ENCODE measurements around the gene TCIRG1.

Gene TCIRG1

DNA sequence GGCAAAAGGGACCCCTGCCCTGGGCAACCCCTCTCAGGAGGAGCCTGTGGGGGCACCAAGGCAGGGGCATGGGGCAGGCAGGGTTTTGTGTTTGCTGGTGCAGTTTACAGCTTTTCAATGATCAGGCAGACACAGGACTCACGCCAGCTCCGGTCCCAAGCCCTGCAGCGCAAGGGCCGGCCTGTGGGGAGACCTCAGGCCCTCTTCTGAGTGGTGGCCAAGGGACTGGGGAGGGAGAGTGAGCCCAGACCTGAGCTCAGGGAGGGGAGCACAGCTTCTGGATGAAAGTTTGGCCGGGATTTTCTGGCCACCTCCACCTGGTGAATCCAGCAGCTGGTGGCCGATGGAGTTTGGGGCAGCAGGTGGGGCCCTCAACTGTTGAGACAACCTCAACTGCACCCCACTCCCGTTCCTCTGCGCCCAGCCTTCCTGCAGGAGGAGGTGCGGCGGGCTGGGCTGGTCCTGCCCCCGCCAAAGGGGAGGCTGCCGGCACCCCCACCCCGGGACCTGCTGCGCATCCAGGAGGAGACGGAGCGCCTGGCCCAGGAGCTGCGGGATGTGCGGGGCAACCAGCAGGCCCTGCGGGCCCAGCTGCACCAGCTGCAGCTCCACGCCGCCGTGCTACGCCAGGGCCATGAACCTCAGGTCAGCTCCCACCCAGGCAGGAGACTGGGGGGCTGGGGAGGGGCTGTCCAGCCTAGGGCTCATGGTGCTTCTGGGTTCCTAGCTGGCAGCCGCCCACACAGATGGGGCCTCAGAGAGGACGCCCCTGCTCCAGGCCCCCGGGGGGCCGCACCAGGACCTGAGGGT lies 3.6 kb downstream of the TCIRG1 start:
- no peak overlapping the region for H3K27ac ChIP-seq (ENCODE audit: low read depth, low read length, severe bottlenecking)
- no peaks in the 10 kb centered on the region for H3K9me3 ChIP-seq (ENCODE audit: control insufficient read depth, low read length)
- H3K4me1 ChIP-seq (ENCODE audit: control insufficient read depth, insufficient read depth, low read length, poor library complexity, severe bottlenecking): peaks cover 34% of the 10 kb centered on the region
- no peak overlapping the region for H3K4me3 ChIP-seq (ENCODE audit: extremely low read depth, insufficient read depth, low read length, poor library complexity, severe bottlenecking)
- H3K36me3 ChIP-seq (ENCODE audit: control insufficient read depth, insufficient read depth, low read length): peaks cover 36% of the 10 kb centered on the region
- whole genome bisulfite sequencing, 2 experiments (ENCODE audit: insufficient coverage in 2 of 2): 94 to 95% methylated on average over 26 to 27 of the region's 27 CpGs

DNA sequence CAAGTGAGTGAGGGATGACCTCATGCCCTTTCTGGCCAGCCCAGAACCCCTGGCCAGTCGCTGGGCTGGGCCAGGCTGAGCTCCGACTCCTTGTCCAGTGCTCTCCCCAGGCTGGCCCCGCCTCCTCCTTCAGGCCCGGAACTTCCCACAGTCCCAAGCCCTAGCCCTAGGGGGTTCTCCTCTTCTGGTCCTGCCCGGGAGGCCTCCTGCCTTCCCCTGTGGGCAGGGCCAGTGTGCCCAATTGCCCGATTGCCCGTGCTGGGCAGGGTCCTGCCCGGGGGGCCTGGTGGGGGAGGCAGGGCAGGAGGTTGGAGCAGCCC lies 4.2 kb downstream of the TCIRG1 start:
- H3K27ac ChIP-seq (ENCODE audit: low read depth, low read length, severe bottlenecking): no peak overlapping the region
- no peak overlapping the region for H3K4me3 ChIP-seq (ENCODE audit: extremely low read depth, insufficient read depth, low read length, poor library complexity, severe bottlenecking)
- WGBS, 2 experiments (ENCODE audit: insufficient coverage in 2 of 2): 81 to 91% methylated on average over 6 to 8 of the region's 8 CpGs
- peaks cover 42% of the 10 kb centered on the region for H3K36me3 ChIP-seq (ENCODE audit: control insufficient read depth, insufficient read depth, low read length)
- peaks cover 32% of the 10 kb centered on the region for H3K4me1 ChIP-seq (ENCODE audit: control insufficient read depth, insufficient read depth, low read length, poor library complexity, severe bottlenecking)
- H3K9me3 ChIP-seq (ENCODE audit: control insufficient read depth, low read length): no peaks in the 10 kb centered on the region

DNA sequence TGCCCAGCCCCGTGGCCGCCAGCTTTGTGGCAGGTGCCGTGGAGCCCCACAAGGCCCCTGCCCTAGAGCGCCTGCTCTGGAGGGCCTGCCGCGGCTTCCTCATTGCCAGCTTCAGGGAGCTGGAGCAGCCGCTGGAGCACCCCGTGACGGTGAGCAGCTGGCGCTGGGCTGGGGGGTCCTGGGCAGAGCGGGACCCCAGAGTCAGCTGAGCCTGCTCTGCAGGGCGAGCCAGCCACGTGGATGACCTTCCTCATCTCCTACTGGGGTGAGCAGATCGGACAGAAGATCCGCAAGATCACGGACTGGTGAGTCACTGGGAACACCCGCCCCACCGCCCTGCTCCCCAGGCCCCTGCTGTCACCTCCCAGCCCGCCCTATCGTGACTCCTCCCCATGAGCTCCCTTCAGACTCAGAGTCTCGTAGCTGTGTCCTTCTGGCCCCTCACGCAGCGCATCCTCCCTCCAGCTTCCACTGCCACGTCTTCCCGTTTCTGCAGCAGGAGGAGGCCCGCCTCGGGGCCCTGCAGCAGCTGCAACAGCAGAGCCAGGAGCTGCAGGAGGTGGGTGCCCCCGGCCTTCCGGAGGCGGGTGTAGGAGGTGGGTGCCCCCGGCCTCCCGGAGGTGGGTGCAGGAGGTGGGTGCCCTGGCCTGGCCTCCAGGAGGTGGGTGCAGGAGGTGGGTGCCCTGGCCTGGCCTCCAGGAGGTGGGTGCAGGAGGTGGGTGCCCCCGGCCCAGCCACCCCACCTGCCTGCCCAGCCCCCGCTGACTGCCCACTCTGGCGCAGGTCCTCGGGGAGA lies 4.7 kb downstream of the TCIRG1 start:
- 89 to 92% methylated on average over 23 to 27 of the region's 36 CpGs for WGBS, 2 experiments (ENCODE audit: insufficient coverage in 2 of 2)
- no peak overlapping the region for H3K27ac ChIP-seq (ENCODE audit: low read depth, low read length, severe bottlenecking)

GRCh38 chr11:68044145-68044813 lies 5.5 kb downstream of the TCIRG1 start:
- no peak overlapping the region for H3K27ac ChIP-seq (ENCODE audit: low read depth, low read length, severe bottlenecking)
- WGBS, 2 experiments (ENCODE audit: insufficient coverage in 2 of 2): 89 to 93% methylated on average over 12 to 23 of the region's 24 CpGs

More for the DNA sequence above, 4.7 kb downstream of the TCIRG1 start:
- Histone ChIP-seq H3K36me3 (ENCODE audit: control insufficient read depth, insufficient read depth, low read length) (peaks cover 44% of the 10 kb centered on the region), H3K4me3 (ENCODE audit: extremely low read depth, insufficient read depth, low read length, poor library complexity, severe bottlenecking) (no peak overlapping the region), H3K9me3 (ENCODE audit: control insufficient read depth, low read length) (no peaks in the 10 kb centered on the region), H3K4me1 (ENCODE audit: control insufficient read depth, insufficient read depth, low read length, poor library complexity, severe bottlenecking) (peaks cover 26% of the 10 kb centered on the region)

DNA sequence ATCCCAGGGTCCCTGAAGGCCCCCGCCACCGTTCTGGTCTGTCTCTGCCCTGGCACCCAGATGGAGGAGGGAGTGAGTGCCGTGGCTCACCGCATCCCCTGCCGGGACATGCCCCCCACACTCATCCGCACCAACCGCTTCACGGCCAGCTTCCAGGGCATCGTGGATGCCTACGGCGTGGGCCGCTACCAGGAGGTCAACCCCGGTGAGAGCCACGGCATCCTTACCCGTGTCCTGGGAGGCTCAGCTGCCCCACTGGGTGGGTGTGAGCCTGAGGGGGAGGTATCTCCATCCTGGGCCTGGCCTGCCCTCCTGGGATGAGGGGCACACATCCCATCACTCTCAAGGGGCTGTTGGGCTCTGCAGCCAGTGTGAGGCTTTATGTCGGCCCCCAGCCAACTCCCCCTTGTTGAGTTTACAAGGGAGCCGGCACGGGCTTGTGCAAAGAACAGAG lies 6.1 kb downstream of the TCIRG1 start:
- whole genome bisulfite sequencing, 2 experiments (ENCODE audit: insufficient coverage in 2 of 2): 95 to 100% methylated on average over 8 to 11 of the region's 18 CpGs
- Histone ChIP-seq H3K4me3 (ENCODE audit: extremely low read depth, insufficient read depth, low read length, poor library complexity, severe bottlenecking) (no peak overlapping the region), H3K27ac (ENCODE audit: low read depth, low read length, severe bottlenecking) (no peak overlapping the region), H3K4me1 (ENCODE audit: control insufficient read depth, insufficient read depth, low read length, poor library complexity, severe bottlenecking) (peaks cover 20% of the 10 kb centered on the region), H3K9me3 (ENCODE audit: control insufficient read depth, low read length) (no peaks in the 10 kb centered on the region), H3K36me3 (ENCODE audit: control insufficient read depth, insufficient read depth, low read length) (peaks cover 57% of the 10 kb centered on the region)

More at GRCh38 chr11:68044145-68044813, 5.5 kb downstream of the TCIRG1 start:
- Histone ChIP-seq H3K36me3 (ENCODE audit: control insufficient read depth, insufficient read depth, low read length) (peaks cover 51% of the 10 kb centered on the region), H3K4me3 (ENCODE audit: extremely low read depth, insufficient read depth, low read length, poor library complexity, severe bottlenecking) (no peak overlapping the region), H3K9me3 (ENCODE audit: control insufficient read depth, low read length) (no peaks in the 10 kb centered on the region), H3K4me1 (ENCODE audit: control insufficient read depth, insufficient read depth, low read length, poor library complexity, severe bottlenecking) (peaks cover 24% of the 10 kb centered on the region)

GRCh38 chr11:68047437-68048290 lies 8.8 kb downstream of the TCIRG1 start:
- Histone ChIP-seq H3K4me1 (ENCODE audit: control insufficient read depth, insufficient read depth, low read length, poor library complexity, severe bottlenecking) (peaks cover 10% of the 10 kb centered on the region), H3K27ac (ENCODE audit: low read depth, low read length, severe bottlenecking) (no peak overlapping the region), H3K4me3 (ENCODE audit: extremely low read depth, insufficient read depth, low read length, poor library complexity, severe bottlenecking) (no peak overlapping the region), H3K9me3 (ENCODE audit: control insufficient read depth, low read length) (no peaks in the 10 kb centered on the region), H3K36me3 (ENCODE audit: control insufficient read depth, insufficient read depth, low read length) (peaks cover 68% of the 10 kb centered on the region)
- WGBS, 2 experiments (ENCODE audit: insufficient coverage in 2 of 2): 94 to 98% methylated on average over 28 to 35 of the region's 37 CpGs

- no peak overlapping the region for H3K4me3 ChIP-seq (ENCODE audit: extremely low read depth, insufficient read depth, low read length, poor library complexity, severe bottlenecking)
- peaks cover 65% of the 10 kb centered on the region for H3K36me3 ChIP-seq (ENCODE audit: control insufficient read depth, insufficient read depth, low read length)
- 89 to 90% methylated on average over 22 to 30 of the region's 35 CpGs for WGBS, 2 experiments (ENCODE audit: insufficient coverage in 2 of 2)
- H3K27ac ChIP-seq (ENCODE audit: low read depth, low read length, severe bottlenecking): no peak overlapping the region
- H3K9me3 ChIP-seq (ENCODE audit: control insufficient read depth, low read length): no peaks in the 10 kb centered on the region
- no peaks in the 10 kb centered on the region for H3K4me1 ChIP-seq (ENCODE audit: control insufficient read depth, insufficient read depth, low read length, poor library complexity, severe bottlenecking)
Observed at GRCh38 chr11:68048681-68049508, 10.1 kb downstream of the TCIRG1 start.

DNA sequence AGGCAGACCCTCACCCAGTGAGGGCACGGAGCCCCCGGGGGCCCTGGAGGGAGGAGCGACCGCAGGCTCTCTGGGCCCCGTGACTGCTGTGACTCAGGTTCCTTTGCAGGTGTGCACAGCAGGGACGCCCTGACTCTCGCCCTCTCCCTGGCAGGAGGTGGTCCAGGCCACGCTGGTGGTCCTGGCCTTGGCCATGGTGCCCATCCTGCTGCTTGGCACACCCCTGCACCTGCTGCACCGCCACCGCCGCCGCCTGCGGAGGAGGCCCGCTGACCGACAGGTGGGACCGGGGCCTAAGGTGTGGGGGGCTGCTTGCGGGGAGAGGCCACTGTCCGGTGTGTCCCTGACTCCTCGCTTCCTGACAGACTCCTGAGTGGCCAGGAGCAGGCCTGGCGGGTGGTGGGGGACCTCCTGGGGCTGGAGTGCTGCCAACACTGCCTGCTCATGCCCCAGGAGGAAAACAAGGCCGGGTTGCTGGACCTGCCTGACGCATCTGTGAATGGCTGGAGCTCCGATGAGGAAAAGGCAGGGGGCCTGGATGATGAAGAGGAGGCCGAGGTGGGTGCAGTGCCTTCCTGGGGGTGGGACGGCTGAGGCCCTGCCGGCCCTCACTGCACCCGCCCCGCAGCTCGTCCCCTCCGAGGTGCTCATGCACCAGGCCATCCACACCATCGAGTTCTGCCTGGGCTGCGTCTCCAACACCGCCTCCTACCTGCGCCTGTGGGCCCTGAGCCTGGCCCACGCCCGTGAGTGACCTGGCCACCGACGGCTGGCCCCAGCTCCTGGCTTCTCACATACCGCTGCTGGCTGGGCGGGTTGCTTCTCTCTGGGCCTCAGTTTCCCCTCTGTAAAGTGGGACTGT lies 10.9 kb downstream of the TCIRG1 start:
- WGBS, 2 experiments (ENCODE audit: insufficient coverage in 2 of 2): 93 to 94% methylated on average over 38 to 40 of the region's 40 CpGs
- peaks cover 59% of the 10 kb centered on the region for H3K36me3 ChIP-seq (ENCODE audit: control insufficient read depth, insufficient read depth, low read length)

DNA sequence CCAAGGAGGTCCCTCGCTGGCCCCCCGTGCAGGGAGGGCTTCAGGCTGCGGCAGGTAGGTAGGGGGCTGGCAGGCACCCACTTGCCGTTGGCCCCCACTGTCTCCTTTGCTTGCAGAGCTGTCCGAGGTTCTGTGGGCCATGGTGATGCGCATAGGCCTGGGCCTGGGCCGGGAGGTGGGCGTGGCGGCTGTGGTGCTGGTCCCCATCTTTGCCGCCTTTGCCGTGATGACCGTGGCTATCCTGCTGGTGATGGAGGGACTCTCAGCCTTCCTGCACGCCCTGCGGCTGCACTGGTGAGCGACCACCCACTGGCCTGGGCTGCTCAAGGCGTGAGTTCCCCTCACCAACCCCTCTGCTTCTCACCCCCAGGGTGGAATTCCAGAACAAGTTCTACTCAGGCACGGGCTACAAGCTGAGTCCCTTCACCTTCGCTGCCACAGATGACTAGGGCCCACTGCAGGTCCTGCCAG lies 11.6 kb downstream of the TCIRG1 start:
- no peaks in the 10 kb centered on the region for H3K9me3 ChIP-seq (ENCODE audit: control insufficient read depth, low read length)
- H3K27ac ChIP-seq (ENCODE audit: low read depth, low read length, severe bottlenecking): no peak overlapping the region
- no peak overlapping the region for H3K4me3 ChIP-seq (ENCODE audit: extremely low read depth, insufficient read depth, low read length, poor library complexity, severe bottlenecking)
- H3K36me3 ChIP-seq (ENCODE audit: control insufficient read depth, insufficient read depth, low read length): peaks cover 53% of the 10 kb centered on the region
- 90 to 97% methylated on average over 15 to 18 of the region's 18 CpGs for WGBS, 2 experiments (ENCODE audit: insufficient coverage in 2 of 2)
- H3K4me1 ChIP-seq (ENCODE audit: control insufficient read depth, insufficient read depth, low read length, poor library complexity, severe bottlenecking): no peaks in the 10 kb centered on the region

More for the DNA sequence above, 10.9 kb downstream of the TCIRG1 start:
- Histone ChIP-seq H3K4me3 (ENCODE audit: extremely low read depth, insufficient read depth, low read length, poor library complexity, severe bottlenecking) (no peak overlapping the region), H3K9me3 (ENCODE audit: control insufficient read depth, low read length) (no peaks in the 10 kb centered on the region), H3K27ac (ENCODE audit: low read depth, low read length, severe bottlenecking) (no peak overlapping the region), H3K4me1 (ENCODE audit: control insufficient read depth, insufficient read depth, low read length, poor library complexity, severe bottlenecking) (no peaks in the 10 kb centered on the region)

Measured in mesodermal cell (in vitro differentiated cells).